ENCODE results near the gene NKAIN1. TPM values are rescaled to one million over a fixed set of nuclear protein-coding genes. Genes with fewer than 3 reads are reported as not detected.

Gene NKAIN1
- total and polyA plus RNA-seq, 2 of the 13 experiments (the other 11 are each of a cell fraction or from before 2014, with no cell fraction given), result 0.29 to 0.40 TPM

DNA sequence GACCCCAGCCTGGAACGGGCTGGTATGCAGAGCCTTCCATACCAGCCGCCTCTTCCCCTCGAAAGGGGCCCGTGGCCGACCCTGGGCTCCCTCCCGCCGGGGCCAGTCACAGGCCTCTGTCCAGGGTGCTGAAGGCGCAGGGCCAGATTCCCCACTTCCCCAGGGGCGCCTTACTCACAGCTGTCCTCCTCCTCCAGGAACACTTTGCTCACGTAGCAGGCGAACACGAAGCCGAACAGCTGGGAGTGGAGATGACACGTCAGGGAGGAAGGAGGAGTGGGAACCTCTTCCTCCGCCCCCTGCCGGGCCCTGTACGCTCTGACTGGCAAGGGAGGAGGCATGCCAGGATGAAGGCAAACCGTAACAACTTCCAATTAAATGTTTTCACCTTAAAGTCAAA lies 57.3 kb downstream of the NKAIN1 start (continued):
- TF ChIP-seq, protein P1, sequence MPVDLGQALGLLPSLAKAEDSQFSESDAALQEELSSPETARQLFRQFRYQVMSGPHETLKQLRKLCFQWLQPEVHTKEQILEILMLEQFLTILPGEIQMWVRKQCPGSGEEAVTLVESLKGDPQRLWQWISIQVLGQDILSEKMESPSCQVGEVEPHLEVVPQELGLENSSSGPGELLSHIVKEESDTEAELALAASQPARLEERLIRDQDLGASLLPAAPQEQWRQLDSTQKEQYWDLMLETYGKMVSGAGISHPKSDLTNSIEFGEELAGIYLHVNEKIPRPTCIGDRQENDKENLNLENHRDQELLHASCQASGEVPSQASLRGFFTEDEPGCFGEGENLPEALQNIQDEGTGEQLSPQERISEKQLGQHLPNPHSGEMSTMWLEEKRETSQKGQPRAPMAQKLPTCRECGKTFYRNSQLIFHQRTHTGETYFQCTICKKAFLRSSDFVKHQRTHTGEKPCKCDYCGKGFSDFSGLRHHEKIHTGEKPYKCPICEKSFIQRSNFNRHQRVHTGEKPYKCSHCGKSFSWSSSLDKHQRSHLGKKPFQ (CRISPR knock-in tag; IDR thresholded peaks at IDR 0.05; ENCODE audit: insufficient replicate concordance), result no peak
- TF ChIP-seq, protein P2, sequence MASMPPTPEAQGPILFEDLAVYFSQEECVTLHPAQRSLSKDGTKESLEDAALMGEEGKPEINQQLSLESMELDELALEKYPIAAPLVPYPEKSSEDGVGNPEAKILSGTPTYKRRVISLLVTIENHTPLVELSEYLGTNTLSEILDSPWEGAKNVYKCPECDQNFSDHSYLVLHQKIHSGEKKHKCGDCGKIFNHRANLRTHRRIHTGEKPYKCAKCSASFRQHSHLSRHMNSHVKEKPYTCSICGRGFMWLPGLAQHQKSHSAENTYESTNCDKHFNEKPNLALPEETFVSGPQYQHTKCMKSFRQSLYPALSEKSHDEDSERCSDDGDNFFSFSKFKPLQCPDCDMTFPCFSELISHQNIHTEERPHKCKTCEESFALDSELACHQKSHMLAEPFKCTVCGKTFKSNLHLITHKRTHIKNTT (CRISPR knock-in tag; IDR thresholded peaks at IDR 0.05), result no peak
- TF ChIP-seq ZNF577 (CRISPR knock-in tag; IDR thresholded peaks at IDR 0.05; ENCODE audit: borderline replicate concordance, low read depth) (no peak), ZNF780A (CRISPR knock-in tag; IDR thresholded peaks at IDR 0.05) (peak; percentile 70; the same call in 1 of the 2 replicates), ZNF749 (CRISPR knock-in tag; IDR thresholded peaks at IDR 0.05; ENCODE audit: borderline replicate concordance) (no peak; the same call in 1 of the 2 replicates), CCDC6 (CRISPR knock-in tag; IDR thresholded peaks at IDR 0.05) (peak; percentile 39; the same call in 1 of the 2 replicates), RXRB (CRISPR knock-in tag; IDR thresholded peaks at IDR 0.05; ENCODE audit: borderline replicate concordance) (peak; percentile 44; the same call in 1 of the 2 replicates)
- TF ChIP-seq, protein P3, sequence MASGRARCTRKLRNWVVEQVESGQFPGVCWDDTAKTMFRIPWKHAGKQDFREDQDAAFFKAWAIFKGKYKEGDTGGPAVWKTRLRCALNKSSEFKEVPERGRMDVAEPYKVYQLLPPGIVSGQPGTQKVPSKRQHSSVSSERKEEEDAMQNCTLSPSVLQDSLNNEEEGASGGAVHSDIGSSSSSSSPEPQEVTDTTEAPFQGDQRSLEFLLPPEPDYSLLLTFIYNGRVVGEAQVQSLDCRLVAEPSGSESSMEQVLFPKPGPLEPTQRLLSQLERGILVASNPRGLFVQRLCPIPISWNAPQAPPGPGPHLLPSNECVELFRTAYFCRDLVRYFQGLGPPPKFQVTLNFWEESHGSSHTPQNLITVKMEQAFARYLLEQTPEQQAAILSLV (CRISPR knock-in tag; IDR thresholded peaks at IDR 0.05; ENCODE audit: borderline replicate concordance), result peak; percentile 82
- TF ChIP-seq, protein P4, sequence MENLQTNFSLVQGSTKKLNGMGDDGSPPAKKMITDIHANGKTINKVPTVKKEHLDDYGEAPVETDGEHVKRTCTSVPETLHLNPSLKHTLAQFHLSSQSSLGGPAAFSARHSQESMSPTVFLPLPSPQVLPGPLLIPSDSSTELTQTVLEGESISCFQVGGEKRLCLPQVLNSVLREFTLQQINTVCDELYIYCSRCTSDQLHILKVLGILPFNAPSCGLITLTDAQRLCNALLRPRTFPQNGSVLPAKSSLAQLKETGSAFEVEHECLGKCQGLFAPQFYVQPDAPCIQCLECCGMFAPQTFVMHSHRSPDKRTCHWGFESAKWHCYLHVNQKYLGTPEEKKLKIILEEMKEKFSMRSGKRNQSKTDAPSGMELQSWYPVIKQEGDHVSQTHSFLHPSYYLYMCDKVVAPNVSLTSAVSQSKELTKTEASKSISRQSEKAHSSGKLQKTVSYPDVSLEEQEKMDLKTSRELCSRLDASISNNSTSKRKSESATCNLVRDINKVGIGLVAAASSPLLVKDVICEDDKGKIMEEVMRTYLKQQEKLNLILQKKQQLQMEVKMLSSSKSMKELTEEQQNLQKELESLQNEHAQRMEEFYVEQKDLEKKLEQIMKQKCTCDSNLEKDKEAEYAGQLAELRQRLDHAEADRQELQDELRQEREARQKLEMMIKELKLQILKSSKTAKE (CRISPR knock-in tag; IDR thresholded peaks at IDR 0.05; ENCODE audit: borderline replicate concordance), result 0 out of 2 replicates have a peak, but pooled peaks have one; percentile 27
- TF ChIP-seq, protein P5, sequence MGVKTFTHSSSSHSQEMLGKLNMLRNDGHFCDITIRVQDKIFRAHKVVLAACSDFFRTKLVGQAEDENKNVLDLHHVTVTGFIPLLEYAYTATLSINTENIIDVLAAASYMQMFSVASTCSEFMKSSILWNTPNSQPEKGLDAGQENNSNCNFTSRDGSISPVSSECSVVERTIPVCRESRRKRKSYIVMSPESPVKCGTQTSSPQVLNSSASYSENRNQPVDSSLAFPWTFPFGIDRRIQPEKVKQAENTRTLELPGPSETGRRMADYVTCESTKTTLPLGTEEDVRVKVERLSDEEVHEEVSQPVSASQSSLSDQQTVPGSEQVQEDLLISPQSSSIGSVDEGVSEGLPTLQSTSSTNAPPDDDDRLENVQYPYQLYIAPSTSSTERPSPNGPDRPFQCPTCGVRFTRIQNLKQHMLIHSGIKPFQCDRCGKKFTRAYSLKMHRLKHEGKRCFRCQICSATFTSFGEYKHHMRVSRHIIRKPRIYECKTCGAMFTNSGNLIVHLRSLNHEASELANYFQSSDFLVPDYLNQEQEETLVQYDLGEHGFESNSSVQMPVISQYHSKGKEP (CRISPR knock-in tag; IDR thresholded peaks at IDR 0.05), result peak; percentile 92; the same call in 1 of the 2 replicates
- TF ChIP-seq, protein P6, sequence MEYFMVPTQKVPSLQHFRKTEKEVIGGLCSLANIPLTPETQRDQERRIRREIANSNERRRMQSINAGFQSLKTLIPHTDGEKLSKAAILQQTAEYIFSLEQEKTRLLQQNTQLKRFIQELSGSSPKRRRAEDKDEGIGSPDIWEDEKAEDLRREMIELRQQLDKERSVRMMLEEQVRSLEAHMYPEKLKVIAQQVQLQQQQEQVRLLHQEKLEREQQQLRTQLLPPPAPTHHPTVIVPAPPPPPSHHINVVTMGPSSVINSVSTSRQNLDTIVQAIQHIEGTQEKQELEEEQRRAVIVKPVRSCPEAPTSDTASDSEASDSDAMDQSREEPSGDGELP (IDR thresholded peaks at IDR 0.05; ENCODE audit: borderline replicate concordance, low read depth), result peak; percentile 50; the same call in 1 of the 2 replicates
- TF ChIP-seq, protein P7, sequence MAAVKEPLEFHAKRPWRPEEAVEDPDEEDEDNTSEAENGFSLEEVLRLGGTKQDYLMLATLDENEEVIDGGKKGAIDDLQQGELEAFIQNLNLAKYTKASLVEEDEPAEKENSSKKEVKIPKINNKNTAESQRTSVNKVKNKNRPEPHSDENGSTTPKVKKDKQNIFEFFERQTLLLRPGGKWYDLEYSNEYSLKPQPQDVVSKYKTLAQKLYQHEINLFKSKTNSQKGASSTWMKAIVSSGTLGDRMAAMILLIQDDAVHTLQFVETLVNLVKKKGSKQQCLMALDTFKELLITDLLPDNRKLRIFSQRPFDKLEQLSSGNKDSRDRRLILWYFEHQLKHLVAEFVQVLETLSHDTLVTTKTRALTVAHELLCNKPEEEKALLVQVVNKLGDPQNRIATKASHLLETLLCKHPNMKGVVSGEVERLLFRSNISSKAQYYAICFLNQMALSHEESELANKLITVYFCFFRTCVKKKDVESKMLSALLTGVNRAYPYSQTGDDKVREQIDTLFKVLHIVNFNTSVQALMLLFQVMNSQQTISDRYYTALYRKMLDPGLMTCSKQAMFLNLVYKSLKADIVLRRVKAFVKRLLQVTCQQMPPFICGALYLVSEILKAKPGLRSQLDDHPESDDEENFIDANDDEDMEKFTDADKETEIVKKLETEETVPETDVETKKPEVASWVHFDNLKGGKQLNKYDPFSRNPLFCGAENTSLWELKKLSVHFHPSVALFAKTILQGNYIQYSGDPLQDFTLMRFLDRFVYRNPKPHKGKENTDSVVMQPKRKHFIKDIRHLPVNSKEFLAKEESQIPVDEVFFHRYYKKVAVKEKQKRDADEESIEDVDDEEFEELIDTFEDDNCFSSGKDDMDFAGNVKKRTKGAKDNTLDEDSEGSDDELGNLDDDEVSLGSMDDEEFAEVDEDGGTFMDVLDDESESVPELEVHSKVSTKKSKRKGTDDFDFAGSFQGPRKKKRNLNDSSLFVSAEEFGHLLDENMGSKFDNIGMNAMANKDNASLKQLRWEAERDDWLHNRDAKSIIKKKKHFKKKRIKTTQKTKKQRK (IDR thresholded peaks at IDR 0.05; ENCODE audit: low read length), result no peak

Measured in HepG2 (cell line).